NCI-H82 treated with DMSO at 0.1 percent for 48 hours (cell line): ENCODE results near the gene SDCCAG8.

Source experiments
- DNase-seq: peaks from one replicate; lab custom pipeline; 2025; ENCODE audit not compliant: unreplicated experiment; lab: John Stamatoyannopoulos, UW

The SDCCAG8 gene

GRCh38 chr1:243499248-243499647 lies 243.4 kb downstream of the SDCCAG8 start:
- no peak for DNase-seq

DNA sequence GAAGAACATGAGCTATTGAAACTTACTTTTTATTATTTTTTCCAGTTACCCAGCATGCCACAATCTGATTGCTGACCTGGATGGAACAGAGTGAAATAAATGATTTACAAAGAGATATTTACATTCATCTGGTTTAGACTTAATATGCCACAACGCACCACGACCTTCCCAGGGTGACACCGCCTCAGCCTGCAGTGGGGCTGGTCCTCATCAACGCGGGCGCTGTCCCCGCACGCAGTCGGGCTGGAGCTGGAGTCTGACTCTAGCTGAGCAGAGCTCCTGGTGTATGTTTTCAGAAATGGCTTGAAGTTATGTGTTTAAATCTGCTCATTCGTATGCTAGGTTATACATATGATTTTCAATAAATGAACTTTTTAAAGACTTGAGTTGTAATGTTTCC lies 243.9 kb downstream of the SDCCAG8 start:
- no peak for DNase-seq

DNA sequence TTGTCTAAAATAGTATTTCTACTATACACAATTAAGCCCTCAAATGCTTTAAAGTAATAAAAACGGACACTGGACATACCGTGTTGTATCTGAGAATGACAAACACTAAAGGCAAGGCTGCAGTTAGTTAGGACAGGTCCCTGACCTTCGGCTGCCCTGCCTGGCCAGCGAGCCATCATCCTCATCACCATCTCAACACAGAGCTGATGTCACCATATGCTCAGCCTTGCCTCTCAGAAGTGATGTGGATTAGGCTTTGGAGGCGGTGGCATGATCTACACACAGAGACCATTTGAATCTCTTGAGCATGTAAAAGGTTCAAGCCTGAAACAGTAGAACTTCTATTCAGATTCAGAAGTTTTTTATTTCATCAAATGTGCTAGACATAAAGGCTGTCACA lies 244.7 kb downstream of the SDCCAG8 start:
- no peak for DNase-seq

DNA sequence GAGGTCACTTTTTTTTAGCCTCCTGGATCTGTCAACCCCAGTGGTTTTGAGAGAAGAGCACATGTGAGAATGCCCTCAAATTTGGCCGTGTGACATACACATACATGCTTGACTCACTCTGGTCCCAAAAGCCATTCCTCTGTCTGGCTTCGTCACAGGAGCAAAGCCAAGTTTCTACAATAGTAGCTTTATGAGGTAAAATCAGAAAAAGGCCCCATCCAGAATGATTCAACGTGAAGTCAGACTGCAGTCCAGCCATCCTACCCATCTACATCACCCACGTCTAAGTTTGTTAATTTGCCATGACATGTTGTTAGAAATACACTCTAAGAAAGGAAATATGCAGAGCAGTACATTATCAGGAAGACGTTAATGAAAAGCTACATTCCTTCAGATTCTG lies 245.2 kb downstream of the SDCCAG8 start:
- no peak for DNase-seq

DNA sequence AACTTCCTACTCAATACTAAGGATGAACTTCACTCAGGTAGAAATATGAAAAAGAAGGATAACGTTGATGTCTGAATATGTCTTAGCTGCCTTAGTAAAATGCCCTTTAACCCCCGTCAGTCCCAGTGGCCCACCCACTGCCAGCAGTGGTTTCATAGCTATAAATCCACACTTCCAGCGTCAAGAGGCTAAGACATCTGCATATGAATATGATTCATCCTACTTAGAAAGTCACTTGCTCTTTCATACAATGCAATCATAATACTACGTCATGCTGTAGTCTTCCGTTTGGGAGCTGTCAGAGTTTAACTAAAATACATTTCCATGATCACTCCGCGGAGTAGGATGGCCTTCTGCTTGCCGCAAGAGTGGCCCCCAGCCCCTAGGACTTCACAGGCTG lies 247.3 kb downstream of the SDCCAG8 start:
- no peak for DNase-seq

GRCh38 chr1:243505986-243506689 lies 250.3 kb downstream of the SDCCAG8 start:
- DNase-seq, result no peak

DNA sequence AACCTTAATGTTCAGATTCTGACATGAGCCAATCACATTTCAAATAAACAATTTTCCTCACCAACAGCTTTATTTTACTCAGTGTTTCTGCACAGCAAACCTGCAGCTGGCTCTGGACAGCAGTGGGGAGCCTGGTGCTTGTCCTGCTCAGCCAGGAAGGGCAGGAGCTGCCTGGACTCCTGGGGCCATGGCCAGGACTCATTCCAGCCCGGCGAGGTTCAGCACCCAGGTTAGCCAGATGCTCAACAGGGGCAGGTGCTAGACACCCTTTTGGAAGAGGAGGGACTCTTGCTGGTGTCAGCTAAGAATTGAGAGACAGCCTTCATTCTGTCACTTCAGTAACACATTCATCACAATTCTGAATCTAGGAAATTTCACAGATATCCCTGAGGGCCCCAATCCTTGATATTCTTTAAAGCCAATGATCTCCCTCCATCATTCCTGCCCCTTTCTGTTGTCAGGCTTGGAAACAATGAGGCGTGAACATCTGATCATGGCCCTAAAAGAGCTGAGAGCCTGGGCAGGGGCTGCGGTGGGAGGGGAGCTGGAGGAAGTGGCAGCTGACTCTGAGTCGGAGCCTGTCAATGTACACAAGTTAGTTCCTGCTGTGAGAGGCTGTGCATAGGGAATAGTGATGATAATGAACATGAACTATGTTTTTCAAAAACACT lies 251.3 kb downstream of the SDCCAG8 start:
- DNase-seq, result no peak

DNA sequence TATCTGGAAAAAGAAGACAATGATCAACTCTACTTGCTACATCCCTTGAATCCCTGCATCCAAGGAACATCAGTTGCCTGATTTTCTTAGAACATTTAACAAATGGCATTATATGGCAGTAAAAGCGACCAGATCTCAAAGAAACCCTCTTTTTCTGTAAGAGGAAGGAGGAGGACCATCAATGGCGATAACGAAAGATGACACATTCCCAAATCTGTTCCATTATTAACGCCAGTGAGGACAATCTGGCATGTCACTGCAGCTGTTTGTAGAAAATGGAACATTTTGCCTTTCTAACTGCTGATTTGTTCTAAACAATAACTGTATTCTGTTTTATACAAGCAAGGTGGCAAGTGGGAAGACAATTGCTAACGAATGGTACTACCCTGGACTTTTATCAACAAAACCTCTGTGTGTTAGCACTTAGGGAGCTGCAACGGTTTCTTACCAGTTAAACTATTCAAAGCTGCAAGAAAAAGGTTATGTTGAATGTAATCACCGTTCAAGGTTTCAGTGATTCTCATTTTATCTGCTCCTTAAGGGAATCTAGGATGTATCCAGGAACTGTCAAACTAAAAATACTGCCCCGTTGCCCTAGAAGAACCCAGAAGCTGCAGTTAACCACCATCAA lies 251.9 kb downstream of the SDCCAG8 start:
- no peak for DNase-seq

GRCh38 chr1:243508303-243508713 lies 252.5 kb downstream of the SDCCAG8 start:
- DNase-seq, result no peak

DNA sequence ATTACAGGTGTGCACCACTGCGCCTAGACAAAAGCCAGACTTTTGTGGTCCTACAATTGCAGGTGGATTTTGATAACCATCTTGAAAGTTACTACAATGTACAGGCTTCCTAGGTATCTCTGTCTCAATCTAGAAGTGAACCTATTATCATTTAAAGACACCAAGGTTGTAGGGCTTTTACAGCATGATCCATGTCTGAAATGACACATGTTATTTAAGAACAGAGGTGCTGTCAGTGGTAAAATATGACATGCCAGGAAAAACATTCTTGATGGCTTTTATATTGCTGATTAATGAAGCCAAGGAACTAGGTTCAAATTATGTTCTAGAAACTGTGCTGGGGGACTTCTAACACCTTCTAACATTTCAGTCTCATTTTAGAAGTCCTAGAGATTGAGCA lies 253.1 kb downstream of the SDCCAG8 start:
- DNase-seq, result no peak

DNA sequence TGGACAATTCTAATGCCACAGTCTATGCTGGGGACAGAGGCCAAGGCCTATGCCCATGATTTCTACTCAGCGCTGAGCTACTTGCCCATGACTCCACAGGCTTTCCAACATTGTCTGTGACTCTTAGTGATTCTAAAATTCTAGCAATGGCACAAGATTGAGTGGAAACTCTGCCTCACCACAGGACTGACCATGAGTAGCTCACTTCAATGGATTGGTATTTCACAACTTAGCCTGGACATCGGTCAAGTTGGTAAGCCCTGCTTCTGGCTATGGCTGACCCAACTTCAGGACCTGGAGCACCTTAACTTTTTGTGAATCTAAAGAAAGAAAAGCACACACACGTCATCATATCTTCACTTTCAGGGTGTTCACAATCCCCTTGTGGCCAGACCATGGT lies 255.1 kb downstream of the SDCCAG8 start:
- DNase-seq, result no peak

- DNase-seq, result no peak
Measured at GRCh38 chr1:243513726-243514491, 258.1 kb downstream of the SDCCAG8 start.

DNA sequence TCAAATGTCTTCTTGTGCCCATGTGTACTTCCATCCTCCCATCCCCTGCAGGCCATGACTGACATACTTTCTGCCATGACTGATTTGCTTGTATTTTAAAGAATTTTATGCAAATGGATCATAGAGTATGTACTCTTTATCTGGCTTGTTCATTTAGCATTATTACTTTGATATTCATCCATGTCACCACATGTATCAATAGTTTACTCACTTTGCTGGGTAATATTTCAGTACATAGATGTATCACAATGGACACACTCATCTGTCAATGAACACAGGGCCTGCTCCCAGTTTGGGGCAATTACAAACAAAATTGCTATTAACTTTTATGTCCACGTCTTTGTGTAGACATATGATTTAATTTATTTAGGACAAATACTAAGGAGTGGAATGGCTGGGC lies 259.1 kb downstream of the SDCCAG8 start:
- DNase-seq, result no peak

GRCh38 chr1:243520831-243521230 lies 265.0 kb downstream of the SDCCAG8 start:
- no peak for DNase-seq

- DNase-seq, result no peak
Measured at GRCh38 chr1:243523766-243524165, 267.9 kb downstream of the SDCCAG8 start.

GRCh38 chr1:243525085-243525487 lies 269.2 kb downstream of the SDCCAG8 start:
- DNase-seq, result no peak

- no peak for DNase-seq
Measured at GRCh38 chr1:243526180-243526579, 270.3 kb downstream of the SDCCAG8 start.

GRCh38 chr1:243528459-243529121 lies 272.7 kb downstream of the SDCCAG8 start:
- DNase-seq, result no peak

DNA sequence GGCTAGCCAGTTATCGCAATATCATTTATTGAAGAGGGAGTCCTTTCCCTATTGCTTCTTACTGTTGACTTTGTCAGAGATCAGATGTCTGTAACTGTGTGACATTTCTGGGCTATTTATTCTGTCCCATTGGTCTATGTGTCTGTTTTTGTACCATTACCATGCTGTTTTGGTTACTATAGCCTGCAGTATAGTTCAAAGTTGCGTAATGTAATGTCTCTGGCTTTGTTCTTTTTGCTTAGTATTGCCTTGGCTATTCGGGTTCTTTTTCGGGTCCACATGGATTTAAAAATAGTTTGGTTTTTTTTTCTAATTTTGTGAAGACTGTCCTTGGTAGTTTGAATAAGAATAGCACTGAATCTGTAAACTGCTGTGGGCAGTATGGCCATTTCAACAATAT lies 273.7 kb downstream of the SDCCAG8 start:
- no peak for DNase-seq

GRCh38 chr1:243535014-243535413 lies 279.2 kb downstream of the SDCCAG8 start:
- DNase-seq, result no peak

DNA sequence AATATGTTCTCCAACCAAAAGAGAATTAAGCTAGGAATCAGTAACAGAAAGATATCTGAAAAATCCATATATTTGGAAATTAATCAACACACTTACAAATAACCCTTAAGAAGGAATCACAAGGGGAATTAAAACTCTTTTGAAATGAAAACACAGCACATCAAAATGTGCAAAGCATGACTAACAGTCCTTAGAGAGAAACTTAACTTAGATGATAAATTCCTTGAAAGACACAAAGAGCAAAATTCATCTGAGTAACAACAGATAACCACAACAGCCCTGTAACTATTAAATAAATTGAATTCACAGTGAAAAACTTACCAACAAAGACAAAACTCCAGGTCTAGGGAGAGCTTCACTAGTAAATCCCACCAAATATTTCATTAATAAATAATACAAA lies 283.8 kb downstream of the SDCCAG8 start:
- no peak for DNase-seq
